ELR (cell line): Measurements from ENCODE around the gene OXLD1.

ENCODE experiments used
- DNase-seq: peaks from one replicate; pipeline ENCODE4 v3.0.0-alpha.2; 2015; ENCODE audit warnings: low read depth

The OXLD1 gene

GRCh38 chr17:81701288-81702071 is 35.1 kb upstream of the OXLD1 start:
- DNase-seq: peak; percentile 59

GRCh38 chr17:81700353-81701287 is 34.2 kb upstream of the OXLD1 start:
- no peak for DNase-seq

GRCh38 chr17:81697261-81698044 is 31.0 kb upstream of the OXLD1 start:
- DNase-seq: no peak

- no peak for DNase-seq
These were observed 30.0 kb upstream of the OXLD1 start for GRCh38 chr17:81696218-81696941.

- no peak for DNase-seq
These were observed 29.4 kb upstream of the OXLD1 start for GRCh38 chr17:81695801-81696200.

- no peak for DNase-seq
These were observed 28.8 kb upstream of the OXLD1 start for GRCh38 chr17:81695211-81695610.

GRCh38 chr17:81694810-81695209 is 28.4 kb upstream of the OXLD1 start:
- no peak for DNase-seq

- peak; percentile 27 for DNase-seq
These were observed 27.3 kb upstream of the OXLD1 start for GRCh38 chr17:81693509-81694210.

- no peak for DNase-seq
These were observed 25.2 kb upstream of the OXLD1 start for GRCh38 chr17:81691608-81692007.

- no peak for DNase-seq
These were observed 24.8 kb upstream of the OXLD1 start for GRCh38 chr17:81691196-81691595.

- DNase-seq: no peak
These were observed 24.1 kb upstream of the OXLD1 start for GRCh38 chr17:81690549-81690948.

- DNase-seq: no peak
These were observed 23.7 kb upstream of the OXLD1 start for GRCh38 chr17:81690066-81690465.

- DNase-seq: no peak
These were observed 22.2 kb upstream of the OXLD1 start for GRCh38 chr17:81688616-81689015.

- no peak for DNase-seq
These were observed 21.6 kb upstream of the OXLD1 start for GRCh38 chr17:81687770-81688541.

GRCh38 chr17:81686614-81687013 is 20.2 kb upstream of the OXLD1 start:
- DNase-seq: no peak

GRCh38 chr17:81685108-81685507 is 18.7 kb upstream of the OXLD1 start:
- DNase-seq: peak; percentile 96

GRCh38 chr17:81684442-81684911 is 18.1 kb upstream of the OXLD1 start:
- peak; percentile 98 for DNase-seq

- DNase-seq: peak; percentile 100
These were observed 17.4 kb upstream of the OXLD1 start, which contains the start of the genes ARL16 and HGS for GRCh38 chr17:81683584-81684441. Gene ARL16 (minus strand): TSS chr17:81683797. CDS start chr17:81683753, 44 bp downstream. Gene HGS (plus strand): TSS chr17:81684011. CDS start chr17:81684067, 56 bp downstream.

- peak; percentile 61 for DNase-seq
These were observed 16.8 kb upstream of the OXLD1 start for GRCh38 chr17:81683208-81683583.
